OCI-LY1 (cell line): ENCODE measurements around the gene ACAD10.

Source experiments
- CTCF ChIP-seq: fragments of 200-600 bp; sonication (generic), shearing (Covaris generic); IDR thresholded peaks from 2 replicates; pipeline ENCODE4 v1.5.1; 2017; ENCODE audit warnings: mild to moderate bottlenecking, antibody characterized with exemption, low read length, moderate library complexity, mixed read lengths
- EZH2 ChIP-seq: fragments of 200-600 bp; sonication (generic), shearing (Covaris generic); IDR thresholded peaks from 2 replicates; pipeline ENCODE4 v1.8.0; 2017; ENCODE audit warnings: borderline replicate concordance, mixed run types, mild to moderate bottlenecking, antibody characterized with exemption, low read length, moderate library complexity, mixed read lengths

GRCh38 chr12:111784953-111785352, 99.1 kb downstream of the ACAD10 start:
- TF ChIP-seq CTCF: no peak
- TF ChIP-seq EZH2: no peak
